NOMO-1 treated with dmso at 0.1 percent for 144 hours (cell line): ENCODE data around the gene MMD.
"Not testable (repeated sequence)": the region's sequence is repeated elsewhere in the genome, so short reads cannot be mapped to it uniquely, and the experiment has no call there.

Source experiments
- DNase-seq: peaks from one replicate; lab custom pipeline; 2025; ENCODE audit not compliant: unreplicated experiment; lab: John Stamatoyannopoulos, UW

The MMD gene

GRCh38 chr17:55395803-55396505 lies 25.7 kb downstream of the MMD start:
- no peak for DNase-seq

- peak; percentile 65 for DNase-seq
Measured at GRCh38 chr17:55394357-55395021, 27.1 kb downstream of the MMD start.

- no peak for DNase-seq
Measured at GRCh38 chr17:55391764-55392467, 29.7 kb downstream of the MMD start.

- DNase-seq: no peak
Measured at GRCh38 chr17:55391244-55391757, 30.3 kb downstream of the MMD start.

- no peak for DNase-seq
Measured at GRCh38 chr17:55390364-55390977, 31.2 kb downstream of the MMD start.

GRCh38 chr17:55389715-55390114 lies 31.9 kb downstream of the MMD start:
- not testable (repeated sequence) for DNase-seq

- DNase-seq: no peak
Measured at GRCh38 chr17:55388842-55389241, 32.8 kb downstream of the MMD start.

GRCh38 chr17:55386796-55387332 lies 34.8 kb downstream of the MMD start:
- no peak for DNase-seq

- DNase-seq: no peak
Measured at GRCh38 chr17:55384643-55385232, 36.9 kb downstream of the MMD start.

- DNase-seq: no peak
Measured at GRCh38 chr17:55383771-55384642, 37.6 kb downstream of the MMD start.

GRCh38 chr17:55381017-55381770 lies 40.4 kb downstream of the MMD start:
- DNase-seq: no peak

- DNase-seq: no peak
Measured at GRCh38 chr17:55377671-55378275, 43.9 kb downstream of the MMD start.

GRCh38 chr17:55368706-55369105 lies 52.9 kb downstream of the MMD start:
- no peak for DNase-seq

- no peak for DNase-seq
Measured at GRCh38 chr17:55366020-55366481, 55.6 kb downstream of the MMD start.

GRCh38 chr17:55363033-55363432 lies 58.6 kb downstream of the MMD start:
- DNase-seq: no peak

- DNase-seq: no peak
Measured at GRCh38 chr17:55360971-55361370, 60.7 kb downstream of the MMD start.

- DNase-seq: peak; percentile 2
Measured at GRCh38 chr17:55356434-55357328, 65.0 kb downstream of the MMD start.

GRCh38 chr17:55354941-55355340 lies 66.7 kb downstream of the MMD start:
- no peak for DNase-seq
